GM18951 (cell line): ENCODE results near the gene EXOC1L.

Experiments
- POLR2A ChIP-seq: IDR thresholded peaks from 4 replicates; pipeline ENCODE4 v1.6.1; 2011; ENCODE audit warnings: mild to moderate bottlenecking; ENCODE audit not compliant: insufficient read length, insufficient read depth; ENCODE audit errors: extremely low read depth
- in situ Hi-C: fragments of 300-500 bp; cut with MboI; formaldehyde crosslinking; loops from one replicate; pipeline ENCODE4 v1.12.0; 2022; ENCODE audit warnings: low sequenced_read_pairs, mixed read lengths, inconsistent platforms; ENCODE audit not compliant: unreplicated experiment

EXOC1L gene, protein sequence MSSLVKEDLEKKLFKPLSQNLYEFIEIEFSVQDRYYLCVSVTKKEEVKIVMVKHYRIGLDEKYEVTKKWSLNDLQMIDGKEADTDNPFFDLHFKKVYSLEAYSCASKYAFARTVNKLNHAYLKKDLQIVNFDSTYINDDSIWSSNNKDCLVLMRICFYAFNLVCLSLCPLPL

GRCh38 chr4:55819634-55820033 lies at the start of gene EXOC1L:
Gene EXOC1L, plus strand, starts transcription at chr4:55819790. Its CDS starts 237 bp downstream, at chr4:55820027.
- in situ Hi-C loops: no loop called here
- no peak for TF ChIP-seq POLR2A

DNA sequence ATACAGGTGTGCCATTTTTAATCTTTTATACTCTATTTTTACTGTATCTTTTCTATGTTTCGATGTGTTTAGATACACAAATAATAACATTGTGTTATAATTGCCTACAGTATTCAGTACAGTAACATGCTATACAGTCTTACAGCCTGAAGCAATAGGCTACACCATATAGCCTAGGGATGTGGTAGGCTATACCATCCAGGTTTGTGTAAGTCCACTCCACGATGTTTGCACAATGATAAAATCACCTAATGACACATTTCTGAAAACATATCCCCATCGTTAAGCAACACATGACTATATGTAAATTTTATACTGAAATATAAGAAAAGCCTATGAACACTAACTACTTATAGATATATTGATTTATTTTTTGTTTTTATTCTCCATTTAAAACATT lies 48.9 kb upstream of the EXOC1L start:
- in situ Hi-C loops: no loop called here
- no peak for TF ChIP-seq POLR2A

- in situ Hi-C loops: no loop called here
Measured at GRCh38 chr4:55781341-55781740, 38.2 kb upstream of the EXOC1L start.

GRCh38 chr4:55781812-55782211 lies 37.8 kb upstream of the EXOC1L start:
- no peak for TF ChIP-seq POLR2A
- in situ Hi-C loops: no loop called here

More at GRCh38 chr4:55781341-55781740, 38.2 kb upstream of the EXOC1L start:
- no peak for TF ChIP-seq POLR2A

DNA sequence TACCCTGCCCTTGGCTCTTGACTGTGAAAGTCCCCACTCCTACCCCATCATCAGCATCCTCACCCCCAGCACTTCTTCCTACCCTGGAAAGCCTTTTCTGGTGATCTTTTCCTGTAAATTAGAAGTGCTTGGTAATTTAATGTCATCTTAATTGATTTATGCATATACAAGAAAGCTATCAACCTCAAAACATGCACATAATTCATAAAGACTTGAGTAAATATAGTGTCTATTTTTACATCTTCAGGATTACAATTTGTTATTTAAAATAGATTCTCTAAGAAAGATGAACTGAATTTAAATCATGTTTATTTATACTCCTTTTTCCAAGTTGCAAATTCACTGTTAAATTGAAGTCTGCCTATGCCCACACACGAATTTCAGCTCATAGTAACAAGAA lies 36.0 kb upstream of the EXOC1L start:
- in situ Hi-C loops: no loop called here

GRCh38 chr4:55784747-55785146 lies 34.8 kb upstream of the EXOC1L start:
- TF ChIP-seq POLR2A: no peak
- in situ Hi-C loops: no loop called here

More for the DNA sequence above, 36.0 kb upstream of the EXOC1L start:
- no peak for TF ChIP-seq POLR2A

DNA sequence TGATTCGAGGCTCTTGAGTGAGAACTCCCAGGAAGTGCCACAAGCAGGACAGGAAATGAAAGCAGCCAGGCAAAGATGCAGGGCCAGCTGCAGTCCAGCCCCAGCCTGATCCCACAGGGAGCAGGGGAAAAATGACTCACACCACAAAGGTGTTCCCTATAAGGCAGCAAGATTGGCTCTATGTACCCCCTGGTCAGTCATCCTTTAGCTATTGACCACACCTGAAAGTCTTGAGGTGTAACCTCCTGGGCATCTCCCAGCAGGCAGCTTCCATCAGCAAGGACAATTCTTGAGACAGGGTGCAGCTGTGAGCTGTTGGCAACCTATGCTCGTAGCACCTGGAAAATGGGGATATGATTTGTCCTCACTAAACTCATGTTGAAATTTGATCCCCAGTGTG lies 27.9 kb upstream of the EXOC1L start:
- in situ Hi-C loops: no loop called here

GRCh38 chr4:55793479-55793878 lies 26.1 kb upstream of the EXOC1L start:
- TF ChIP-seq POLR2A: no peak
- in situ Hi-C loops: no loop called here

More for the DNA sequence above, 27.9 kb upstream of the EXOC1L start:
- TF ChIP-seq POLR2A: no peak

DNA sequence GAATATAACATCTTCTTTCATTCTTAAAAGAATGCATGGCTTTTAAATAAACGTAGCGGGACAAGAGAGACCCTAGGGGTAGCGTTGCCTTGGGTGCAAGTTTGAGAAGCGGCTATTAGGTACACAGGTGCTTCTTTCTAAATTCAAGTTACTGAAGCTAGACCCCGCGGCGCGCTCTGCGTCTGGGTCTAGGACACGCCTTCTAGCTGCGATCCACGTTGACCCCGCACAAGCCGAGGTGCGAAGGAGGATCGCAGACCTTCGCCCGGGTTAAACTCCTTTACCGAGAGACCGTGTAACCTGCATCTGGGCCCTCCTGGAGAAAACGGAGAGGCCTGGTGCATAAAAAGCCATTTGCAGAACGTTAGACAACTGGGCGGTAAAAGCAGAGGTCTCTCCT lies 25.5 kb upstream of the EXOC1L start:
- no peak for TF ChIP-seq POLR2A
- in situ Hi-C loops: no loop called here

DNA sequence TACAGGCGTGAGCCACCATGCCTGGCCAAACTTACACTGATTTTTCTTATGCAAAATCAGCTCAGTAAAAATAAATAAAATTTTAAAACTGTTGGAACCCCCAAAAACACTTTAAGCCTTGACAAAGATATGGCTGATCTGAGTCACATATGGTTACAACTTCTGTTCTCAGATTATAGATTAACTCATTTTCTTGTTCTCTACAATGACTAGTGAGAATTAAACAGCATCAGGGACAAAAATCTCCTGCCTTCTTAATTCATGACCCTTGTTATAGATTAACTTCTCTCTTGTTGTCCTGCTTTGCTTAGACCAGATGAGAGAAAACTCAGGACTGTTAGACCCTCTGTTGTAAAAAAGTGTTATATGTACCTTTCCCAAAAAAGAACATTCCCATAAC lies 24.2 kb upstream of the EXOC1L start:
- in situ Hi-C loops: no loop called here
- no peak for TF ChIP-seq POLR2A

DNA sequence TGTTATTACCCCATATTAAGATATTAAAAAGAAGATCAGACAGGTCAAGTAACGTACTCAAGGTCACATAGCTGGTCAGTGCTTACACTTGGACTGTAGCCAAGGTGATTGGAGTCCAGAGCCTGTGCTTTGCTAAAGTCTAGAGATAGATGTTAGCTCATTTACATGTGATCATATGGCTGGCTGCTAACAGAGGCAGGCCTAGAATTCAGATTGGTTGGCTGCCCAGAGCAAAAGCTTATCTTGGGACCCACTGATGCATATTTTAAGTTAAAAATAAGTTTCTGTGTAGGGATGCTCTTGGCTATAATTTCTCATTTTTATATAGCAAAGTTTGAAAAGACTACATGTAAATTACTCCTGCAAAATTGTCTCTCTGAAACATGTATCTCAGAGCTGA lies 18.1 kb upstream of the EXOC1L start:
- in situ Hi-C loops: no loop called here

DNA sequence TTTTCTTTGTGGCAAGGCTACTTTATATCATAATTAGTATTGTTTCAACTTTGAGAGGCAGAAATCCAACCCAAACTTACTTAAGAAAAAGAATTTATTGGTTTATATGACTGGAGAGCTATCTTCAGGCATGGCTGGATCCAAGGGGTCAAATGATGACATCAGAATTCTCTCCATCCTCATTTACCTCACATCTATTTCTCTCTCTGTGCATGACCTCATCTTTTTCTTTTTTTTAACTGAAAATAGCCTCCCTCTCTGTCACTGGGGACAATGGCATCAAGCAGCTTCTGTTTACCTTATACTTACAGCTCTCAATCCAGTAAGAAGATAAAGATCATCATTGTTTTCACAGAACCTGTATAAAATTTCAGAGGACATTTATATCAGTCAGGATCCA lies 12.0 kb upstream of the EXOC1L start:
- in situ Hi-C loops: no loop called here
- TF ChIP-seq POLR2A: no peak

More for the DNA sequence above, 18.1 kb upstream of the EXOC1L start:
- no peak for TF ChIP-seq POLR2A

DNA sequence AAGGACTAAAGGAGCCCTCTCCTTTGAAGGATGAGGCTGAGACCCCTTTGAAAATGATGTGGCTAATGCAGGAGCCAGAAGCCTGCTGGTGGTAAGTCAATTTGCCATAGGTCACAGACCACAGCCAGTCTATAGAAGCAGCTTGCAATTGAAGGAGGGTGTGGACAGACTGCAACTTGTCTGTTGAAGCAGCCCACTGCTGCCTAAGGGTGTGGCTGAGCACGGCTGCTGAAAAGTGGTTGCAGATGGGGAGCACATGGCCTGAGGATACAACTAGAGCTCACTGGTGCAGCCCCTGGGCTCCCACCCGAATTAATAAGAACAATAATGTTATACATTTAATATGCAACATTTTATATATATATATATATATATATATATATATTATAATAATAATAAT lies 11.4 kb upstream of the EXOC1L start:
- in situ Hi-C loops: no loop called here
- no peak for TF ChIP-seq POLR2A

GRCh38 chr4:55808632-55809031 lies 11.0 kb upstream of the EXOC1L start:
- in situ Hi-C loops: no loop called here

DNA sequence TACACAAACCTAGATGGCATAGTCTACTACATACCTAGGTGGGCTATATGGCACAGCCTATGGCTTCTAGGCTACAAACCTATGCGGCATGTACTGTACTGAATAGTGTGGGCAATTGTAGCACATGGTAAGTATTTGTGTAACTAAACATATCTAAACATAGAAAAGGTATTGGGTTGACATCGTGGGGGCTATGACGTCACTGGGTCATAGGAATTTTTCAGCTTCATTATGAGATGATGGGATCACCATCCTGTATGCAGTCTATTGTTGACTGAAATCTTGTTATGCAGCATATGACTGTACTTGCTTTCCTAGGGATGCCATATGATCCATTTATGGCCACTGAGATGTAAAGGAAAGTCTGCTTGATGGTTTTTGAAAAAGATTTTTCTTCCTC lies 1.9 kb upstream of the EXOC1L start:
- TF ChIP-seq POLR2A: no peak
- in situ Hi-C loops: no loop called here

More at GRCh38 chr4:55808632-55809031, 11.0 kb upstream of the EXOC1L start:
- TF ChIP-seq POLR2A: no peak

GRCh38 chr4:55820279-55820678 lies 689 bp downstream of the EXOC1L start:
- in situ Hi-C loops: no loop called here
- TF ChIP-seq POLR2A: no peak
